IPS-18a (cell line): ENCODE data around the gene CPED1.

ENCODE experiments used
- H3K27ac ChIP-seq: one replicate; pipeline ENCODE4 v1.5.1; 2013; ENCODE audit warnings: low read length
- H3K27me3 ChIP-seq: one replicate; pipeline ENCODE4 v1.6.1; 2013; ENCODE audit warnings: mild to moderate bottlenecking, low read length; ENCODE audit not compliant: control insufficient read depth, insufficient read depth
- H3K36me3 ChIP-seq: one replicate; pipeline ENCODE4 v1.6.1; 2013; ENCODE audit warnings: low read depth, low read length; ENCODE audit not compliant: control insufficient read depth
- H3K4me1 ChIP-seq: one replicate; pipeline ENCODE4 v1.6.1; 2013; ENCODE audit warnings: low read depth, low read length; ENCODE audit not compliant: control insufficient read depth
- H3K4me3 ChIP-seq: one replicate; pipeline ENCODE4 v1.5.1; 2013; ENCODE audit warnings: low read length
- H3K9ac ChIP-seq: one replicate; pipeline ENCODE4 v1.6.1; 2013; ENCODE audit warnings: mild to moderate bottlenecking, low read length, moderate library complexity
- H3K9me3 ChIP-seq: one replicate; pipeline ENCODE4 v1.6.1; 2013; ENCODE audit warnings: low read depth, low read length; ENCODE audit not compliant: control insufficient read depth

The CPED1 gene

DNA sequence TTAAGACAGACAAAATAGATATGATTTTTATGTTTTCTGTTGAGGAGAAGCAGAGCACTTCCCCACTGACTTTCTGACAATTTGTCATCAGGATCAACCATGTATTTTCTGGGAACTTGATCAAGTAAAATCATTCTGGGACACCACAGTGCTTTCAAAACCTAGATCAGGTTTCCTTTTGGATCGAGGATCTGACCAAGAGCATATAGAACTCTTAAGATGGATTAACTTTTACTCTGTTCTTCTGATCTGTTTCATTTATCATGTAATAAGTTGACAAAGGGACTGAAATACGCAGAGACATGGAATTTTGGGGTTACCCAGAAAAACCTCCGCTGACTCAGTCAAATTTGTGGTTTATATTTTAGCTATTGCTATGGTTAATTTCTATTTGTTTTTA lies 204.3 kb downstream of the CPED1 start:
- no peak overlapping the region for H3K4me3 ChIP-seq
- H3K27ac ChIP-seq, result no peak overlapping the region
- no peaks in the 10 kb centered on the region for H3K36me3 ChIP-seq
- H3K4me1 ChIP-seq, result no peaks in the 10 kb centered on the region
- H3K27me3 ChIP-seq, result no peaks in the 10 kb centered on the region
- no peaks in the 10 kb centered on the region for H3K9me3 ChIP-seq
- H3K9ac ChIP-seq, result no peak overlapping the region

DNA sequence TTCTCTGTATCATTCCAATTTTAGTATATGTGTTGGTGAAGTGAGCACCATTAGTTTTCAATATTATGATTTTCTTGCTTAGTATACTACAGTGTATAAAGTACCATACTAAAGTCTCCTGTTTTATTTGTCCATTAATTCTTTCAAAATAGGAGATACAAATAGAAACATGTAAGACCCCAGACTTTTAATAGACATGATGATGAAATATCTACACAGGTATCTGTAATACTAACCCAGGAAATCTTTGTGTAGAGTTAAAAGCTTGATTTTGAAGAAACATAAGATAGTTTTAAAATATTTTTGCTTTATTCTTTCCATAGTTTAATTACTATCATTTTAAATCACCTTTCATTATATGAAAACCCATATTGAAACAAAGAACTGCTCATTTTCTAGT lies 206.5 kb downstream of the CPED1 start:
- Histone ChIP-seq H3K4me3 (no peak overlapping the region), H3K4me1 (no peaks in the 10 kb centered on the region), H3K9ac (no peak overlapping the region), H3K27ac (no peak overlapping the region), H3K36me3 (no peaks in the 10 kb centered on the region), H3K9me3 (no peaks in the 10 kb centered on the region), H3K27me3 (no peaks in the 10 kb centered on the region)

DNA sequence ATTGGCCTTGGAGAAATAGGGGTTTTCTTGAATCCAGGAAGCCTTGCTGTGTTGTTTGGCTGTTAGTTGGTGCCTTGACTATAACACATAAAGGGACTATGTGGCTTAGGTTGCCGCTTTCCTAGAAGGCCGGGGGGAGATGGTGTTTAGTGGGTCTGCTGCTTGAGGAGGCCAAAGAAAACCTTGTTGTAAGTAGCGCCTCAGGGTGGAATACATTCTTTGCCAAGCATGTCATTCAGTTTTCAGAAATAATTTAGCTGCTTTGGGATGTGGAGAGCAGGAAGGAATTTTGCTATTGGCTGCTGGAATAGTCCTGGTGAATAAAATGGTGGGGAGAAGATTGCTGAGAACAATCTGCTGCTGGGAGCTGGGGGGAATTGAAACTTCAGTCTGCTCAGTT lies 207.4 kb downstream of the CPED1 start:
- H3K4me1 ChIP-seq, result no peaks in the 10 kb centered on the region
- no peaks in the 10 kb centered on the region for H3K36me3 ChIP-seq
- no peaks in the 10 kb centered on the region for H3K9me3 ChIP-seq
- H3K4me3 ChIP-seq, result no peak overlapping the region
- H3K9ac ChIP-seq, result no peak overlapping the region
- H3K27me3 ChIP-seq, result no peaks in the 10 kb centered on the region
- H3K27ac ChIP-seq, result no peak overlapping the region

DNA sequence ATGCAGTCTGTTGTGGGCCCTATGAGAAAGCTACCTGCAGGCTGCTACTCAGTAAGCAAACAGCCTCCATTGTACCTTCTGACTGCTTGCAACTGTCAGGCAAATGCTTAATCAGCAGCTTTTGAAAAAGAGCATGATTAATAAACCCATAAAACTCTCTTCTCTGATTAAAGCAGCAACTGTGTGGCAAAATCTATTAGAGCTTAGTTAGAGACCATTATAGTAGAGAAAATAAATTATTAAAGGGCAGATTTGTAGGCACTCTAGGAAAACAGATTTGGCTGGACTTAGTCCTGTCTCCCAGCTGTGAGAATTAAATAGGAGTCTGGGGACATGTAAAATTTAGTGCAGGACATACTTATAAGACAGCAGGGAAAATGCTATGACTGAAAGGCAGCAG lies 207.8 kb downstream of the CPED1 start:
- Histone ChIP-seq H3K4me1 (no peaks in the 10 kb centered on the region), H3K9me3 (no peaks in the 10 kb centered on the region), H3K27ac (no peak overlapping the region), H3K4me3 (no peak overlapping the region), H3K36me3 (no peaks in the 10 kb centered on the region), H3K9ac (no peak overlapping the region), H3K27me3 (no peaks in the 10 kb centered on the region)

DNA sequence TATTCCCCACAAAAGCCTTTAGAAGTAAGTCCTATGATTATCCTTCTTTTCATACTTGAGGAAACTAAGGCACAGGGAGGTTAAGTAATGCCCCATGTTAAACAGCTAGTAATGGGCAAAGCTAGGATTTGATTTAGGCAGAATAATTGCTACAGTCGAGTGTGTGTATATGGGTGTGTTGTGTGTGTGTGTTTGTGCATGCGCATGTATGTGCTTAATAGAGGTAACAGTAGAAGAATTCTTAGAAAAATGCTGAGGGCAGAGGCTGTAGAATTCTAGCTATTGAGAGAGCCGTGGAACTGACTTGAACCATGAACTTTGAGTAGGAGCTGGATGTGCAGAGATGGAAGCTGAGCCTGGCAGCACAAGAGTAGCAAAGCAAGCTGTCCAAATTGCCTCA lies 208.9 kb downstream of the CPED1 start:
- Histone ChIP-seq H3K9ac (no peak overlapping the region), H3K9me3 (no peaks in the 10 kb centered on the region), H3K4me3 (no peak overlapping the region), H3K27me3 (no peaks in the 10 kb centered on the region), H3K36me3 (no peaks in the 10 kb centered on the region), H3K4me1 (no peaks in the 10 kb centered on the region), H3K27ac (no peak overlapping the region)

DNA sequence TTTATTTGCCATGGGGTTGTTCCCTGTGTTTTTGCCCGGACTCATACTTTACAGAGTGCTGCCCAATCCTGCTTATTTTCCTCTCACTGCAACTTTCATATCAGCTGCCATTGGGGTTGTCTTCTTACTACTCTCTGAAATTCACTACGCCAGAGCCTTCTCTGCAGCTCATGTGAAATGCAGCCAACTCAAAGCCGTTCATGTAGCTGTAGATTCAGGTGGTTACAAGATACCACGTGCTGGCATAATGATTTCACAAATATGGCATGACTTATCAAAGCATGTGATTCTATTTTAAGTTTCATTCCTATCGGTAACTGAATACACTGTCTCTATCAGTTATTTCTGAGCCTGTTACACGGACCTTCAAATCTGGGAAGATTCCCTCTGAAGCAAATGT lies 210.0 kb downstream of the CPED1 start:
- Histone ChIP-seq H3K27ac (no peak overlapping the region), H3K27me3 (no peaks in the 10 kb centered on the region), H3K9ac (no peak overlapping the region), H3K4me3 (no peak overlapping the region), H3K36me3 (no peaks in the 10 kb centered on the region), H3K9me3 (no peaks in the 10 kb centered on the region), H3K4me1 (no peaks in the 10 kb centered on the region)

DNA sequence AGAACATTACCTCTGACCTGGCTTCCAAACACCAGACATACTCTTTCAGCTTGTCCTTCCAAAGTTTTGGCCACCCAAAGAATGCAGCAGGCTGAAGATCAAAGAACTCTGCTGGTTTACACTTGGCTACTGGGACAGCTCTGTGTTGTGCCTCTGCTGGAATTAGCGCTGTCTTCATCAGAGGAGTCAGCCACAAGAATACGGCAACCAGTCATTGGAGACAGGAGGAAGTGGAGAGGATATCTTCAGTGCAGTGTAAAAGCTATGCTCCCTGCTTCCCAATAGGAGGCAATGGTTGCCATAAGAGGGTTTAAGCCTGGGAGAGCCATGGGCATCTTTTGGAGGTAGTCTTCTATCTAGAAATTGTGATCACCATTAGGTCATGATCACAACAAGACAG lies 213.6 kb downstream of the CPED1 start:
- H3K27me3 ChIP-seq, result no peaks in the 10 kb centered on the region
- H3K27ac ChIP-seq, result no peak overlapping the region
- no peak overlapping the region for H3K4me3 ChIP-seq
- peaks cover 6% of the 10 kb centered on the region for H3K4me1 ChIP-seq
- no peak overlapping the region for H3K9ac ChIP-seq
- H3K9me3 ChIP-seq, result no peaks in the 10 kb centered on the region
- H3K36me3 ChIP-seq, result no peaks in the 10 kb centered on the region

DNA sequence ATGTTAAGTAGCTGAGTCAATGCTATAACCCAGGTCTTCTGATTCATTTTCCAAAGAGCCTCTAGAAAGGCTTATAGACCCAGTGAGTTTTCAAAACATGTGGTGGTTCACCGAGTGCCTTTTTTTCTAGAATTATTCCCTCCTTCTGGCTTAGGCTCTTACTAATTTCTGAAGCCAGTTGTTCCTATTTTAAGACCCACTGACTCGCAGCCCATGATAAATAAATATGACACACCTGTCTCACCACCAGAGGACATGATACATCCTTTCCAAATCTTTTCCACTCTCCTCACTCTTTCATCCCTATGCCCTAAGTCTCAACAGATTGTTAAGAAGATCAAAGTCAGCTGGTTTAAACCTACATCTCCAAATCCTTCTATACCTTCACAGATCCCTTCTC lies 214.3 kb downstream of the CPED1 start:
- Histone ChIP-seq H3K9ac (no peak overlapping the region), H3K27ac (no peak overlapping the region), H3K27me3 (no peaks in the 10 kb centered on the region), H3K9me3 (no peaks in the 10 kb centered on the region), H3K4me1 (peaks cover 6% of the 10 kb centered on the region), H3K4me3 (no peak overlapping the region), H3K36me3 (no peaks in the 10 kb centered on the region)

DNA sequence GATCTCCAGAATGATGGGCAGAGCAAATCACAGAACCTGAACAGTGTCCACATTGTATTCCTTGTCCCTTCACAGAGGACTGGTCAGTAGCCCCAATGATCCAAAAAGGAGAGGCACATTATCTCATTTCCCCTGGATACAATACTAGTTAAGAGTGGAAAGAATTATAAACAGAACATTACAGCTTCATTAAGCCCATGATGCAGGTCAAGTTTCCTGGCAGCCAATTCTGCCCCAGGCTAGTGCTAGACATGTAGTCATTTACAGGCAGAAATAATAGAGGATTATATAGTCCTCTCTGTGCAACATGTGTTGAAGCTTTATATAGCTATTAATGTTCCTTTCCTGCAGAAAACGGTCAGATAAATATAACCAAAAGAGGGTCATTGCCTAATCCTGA lies 216.0 kb downstream of the CPED1 start:
- peaks cover 6% of the 10 kb centered on the region for H3K4me1 ChIP-seq
- H3K27ac ChIP-seq, result no peak overlapping the region
- no peak overlapping the region for H3K9ac ChIP-seq
- no peaks in the 10 kb centered on the region for H3K36me3 ChIP-seq
- H3K9me3 ChIP-seq, result no peaks in the 10 kb centered on the region
- H3K27me3 ChIP-seq, result no peaks in the 10 kb centered on the region
- no peak overlapping the region for H3K4me3 ChIP-seq

DNA sequence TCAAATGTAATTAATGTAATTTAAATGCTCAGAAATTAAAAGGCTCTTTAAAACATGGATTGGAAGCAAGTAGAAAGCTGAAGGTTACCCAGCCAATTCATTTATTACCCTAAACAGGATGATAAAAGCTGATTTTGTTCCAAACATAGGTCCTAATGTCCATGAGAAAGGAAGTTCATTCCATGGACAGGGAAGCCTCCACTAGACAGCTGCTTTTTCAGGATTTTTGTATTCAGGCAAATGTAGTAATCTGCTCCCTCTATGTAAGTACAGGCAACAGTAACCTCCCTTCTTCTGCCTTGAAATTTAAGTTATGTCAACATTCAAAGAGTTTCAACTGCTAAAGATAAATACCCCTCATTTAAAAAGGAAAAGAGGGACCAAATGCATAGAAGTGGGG lies 217.3 kb downstream of the CPED1 start:
- H3K27me3 ChIP-seq, result no peaks in the 10 kb centered on the region
- no peak overlapping the region for H3K27ac ChIP-seq
- no peaks in the 10 kb centered on the region for H3K36me3 ChIP-seq
- H3K9me3 ChIP-seq, result no peaks in the 10 kb centered on the region
- H3K4me1 ChIP-seq, result peaks cover 6% of the 10 kb centered on the region
- no peak overlapping the region for H3K9ac ChIP-seq
- no peak overlapping the region for H3K4me3 ChIP-seq

DNA sequence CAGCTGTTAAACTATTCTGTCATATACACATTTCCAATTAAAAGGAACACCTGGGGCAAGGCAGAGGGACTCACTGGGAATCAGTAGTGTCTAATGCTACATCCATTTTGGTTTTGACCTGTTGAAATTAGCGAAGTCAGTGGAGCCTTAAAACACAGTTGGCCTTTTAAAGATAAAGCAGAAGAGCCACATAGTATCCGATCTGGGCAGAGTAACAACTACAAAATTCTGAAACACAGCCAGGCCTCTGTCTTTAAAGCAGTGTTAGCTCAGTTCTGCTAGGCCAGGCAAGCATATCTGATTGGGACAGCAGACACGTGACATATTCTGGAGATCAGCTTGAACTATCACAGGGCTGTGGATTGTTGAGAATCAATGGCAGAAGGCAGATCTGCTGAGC lies 222.7 kb downstream of the CPED1 start:
- Histone ChIP-seq H3K9me3 (no peaks in the 10 kb centered on the region), H3K27ac (no peak overlapping the region), H3K4me3 (no peak overlapping the region), H3K36me3 (no peaks in the 10 kb centered on the region), H3K27me3 (no peaks in the 10 kb centered on the region), H3K4me1 (no peaks in the 10 kb centered on the region), H3K9ac (no peak overlapping the region)

DNA sequence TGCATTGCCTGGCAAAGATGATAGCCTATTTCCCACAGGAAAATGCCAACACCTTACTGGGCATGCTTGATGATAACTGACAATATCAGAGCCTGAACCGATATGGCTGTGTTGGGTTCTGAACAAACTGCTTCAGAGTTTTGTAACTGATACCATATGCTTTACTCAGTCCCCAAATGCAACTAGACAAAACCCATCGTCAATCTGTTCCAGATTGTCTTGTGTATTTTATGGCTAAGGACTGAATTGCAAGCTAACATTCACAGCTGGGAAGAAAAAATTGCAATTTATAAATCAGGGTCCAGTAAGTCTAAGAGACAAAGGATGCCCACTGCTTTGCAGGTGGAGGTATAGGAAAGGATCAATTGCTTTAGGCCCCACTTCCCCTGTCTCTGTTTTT lies 223.5 kb downstream of the CPED1 start:
- no peaks in the 10 kb centered on the region for H3K27me3 ChIP-seq
- no peaks in the 10 kb centered on the region for H3K36me3 ChIP-seq
- no peak overlapping the region for H3K9ac ChIP-seq
- H3K27ac ChIP-seq, result no peak overlapping the region
- no peak overlapping the region for H3K4me3 ChIP-seq
- no peaks in the 10 kb centered on the region for H3K9me3 ChIP-seq
- H3K4me1 ChIP-seq, result no peaks in the 10 kb centered on the region

DNA sequence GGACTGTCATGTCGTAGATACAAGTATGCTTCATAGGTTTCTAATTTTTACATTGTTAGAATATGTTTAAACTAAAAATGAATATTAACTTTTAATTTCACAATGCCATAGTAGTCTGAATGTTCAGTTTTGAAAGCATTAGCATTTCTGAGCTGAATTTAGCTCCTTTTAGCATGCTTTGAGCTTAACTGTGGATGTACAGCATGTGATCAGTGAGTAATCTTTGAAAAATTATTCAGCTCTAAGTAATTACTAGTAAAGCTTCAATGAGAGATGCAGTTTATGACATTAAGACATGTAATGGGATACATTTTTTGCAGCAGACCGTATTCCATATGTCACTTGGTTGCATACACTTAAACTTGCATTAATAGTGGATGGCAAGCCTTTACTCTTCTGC lies 226.1 kb downstream of the CPED1 start:
- H3K9ac ChIP-seq, result no peak overlapping the region
- H3K4me1 ChIP-seq, result no peaks in the 10 kb centered on the region
- H3K4me3 ChIP-seq, result no peak overlapping the region
- H3K27ac ChIP-seq, result no peak overlapping the region
- H3K27me3 ChIP-seq, result no peaks in the 10 kb centered on the region
- H3K36me3 ChIP-seq, result no peaks in the 10 kb centered on the region
- no peaks in the 10 kb centered on the region for H3K9me3 ChIP-seq
